H1 (cell line): ENCODE results near the gene CMPK2. TPM values are rescaled to one million over a fixed set of nuclear protein-coding genes. Genes with fewer than 3 reads are reported as not detected.

Experiments
- CTCF ChIA-PET: fragments of 300-600 bp; sonication (Branson Sonifier 250); formaldehyde crosslinking; loops from one replicate; lab custom pipeline; 2021; ENCODE audit not compliant: partially characterized antibody; lab: Charles Lee
- POLR2A ChIA-PET: fragments of 300-600 bp; sonication (Branson Sonifier 250); formaldehyde crosslinking; loops from one replicate; lab custom pipeline; 2021; ENCODE audit warnings: inconsistent platforms; ENCODE audit not compliant: partially characterized antibody; lab: Charles Lee
- DNase-seq, 2 experiments: peaks; one replicate each; pipeline versions ENCODE4 v3.0.0 to v3.0.0-alpha.2; 2010 to 2022; ENCODE audit warnings: low spot score in 2 of 2, low read depth in 1 of 2, mixed read lengths in 1 of 2
- FAIRE-seq: peaks from 2 replicates; lab custom pipeline; 2011; peaks lifted over from hg19 to GRCh38; lab: Jason Lieb, UNC
- H2AFZ ChIP-seq: 2 replicates; pipeline ENCODE4 v1.8.1; 2012; ENCODE audit warnings: low read length, inconsistent platforms
- H2AK5ac ChIP-seq: 2 replicates; pipeline ENCODE4 v1.6.1; 2013; ENCODE audit warnings: low read depth, low read length
- H2BK120ac ChIP-seq: replicated peaks from 2 replicates; pipeline ENCODE3; 2013; ENCODE audit warnings: low read depth, low read length, inconsistent platforms
- H2BK12ac ChIP-seq: 2 replicates; pipeline ENCODE4 v1.6.1; 2013; ENCODE audit warnings: low read depth, low read length
- H2BK15ac ChIP-seq: 2 replicates; pipeline ENCODE4 v1.6.1; 2013; ENCODE audit warnings: low read length
- H2BK20ac ChIP-seq: 2 replicates; pipeline ENCODE4 v1.6.1; 2013; ENCODE audit warnings: low read length
- H2BK5ac ChIP-seq: 2 replicates; pipeline ENCODE4 v1.6.1; 2013; ENCODE audit warnings: low read depth, low read length
- H3K14ac ChIP-seq: 2 replicates; pipeline ENCODE4 v1.6.1; 2013; ENCODE audit warnings: inconsistent platforms; ENCODE audit not compliant: insufficient read length
- H3K18ac ChIP-seq: 2 replicates; pipeline ENCODE4 v1.6.1; 2013; ENCODE audit warnings: low read length; ENCODE audit errors: extremely low read depth
- H3K23ac ChIP-seq: 2 replicates; pipeline ENCODE4 v1.6.1; 2013; ENCODE audit warnings: inconsistent platforms; ENCODE audit not compliant: insufficient read length
- H3K23me2 ChIP-seq: 2 replicates; pipeline ENCODE4 v1.6.1; 2013; ENCODE audit warnings: low read depth, low read length
- H3K27ac ChIP-seq: 2 replicates; pipeline ENCODE4 v1.6.1; 2011; ENCODE audit warnings: low read depth, low read length, inconsistent platforms
- H3K27me3 ChIP-seq, 4 experiments: replicated peaks in 1 of 4; 1 replicate in 1 of 4; 2 replicates in 3 of 4; pipeline versions ENCODE4 v1.6.1 to v1.8.1; 2011 to 2013; ENCODE audit warnings: low read length in 3 of 4, mild to moderate bottlenecking in 3 of 4, inconsistent platforms in 2 of 4, mixed read lengths in 2 of 4, moderate library complexity in 1 of 4; ENCODE audit not compliant: control insufficient read depth in 3 of 4, insufficient read depth in 3 of 4; ENCODE audit errors: extremely low read depth in 1 of 4
- H3K36me3 ChIP-seq, 4 experiments: 2 replicates each; pipeline versions ENCODE4 v1.6.1 to v1.8.1; 2011 to 2013; ENCODE audit warnings: mild to moderate bottlenecking in 4 of 4, low read length in 3 of 4, moderate library complexity in 2 of 4, control low read depth in 1 of 4, inconsistent platforms in 1 of 4; ENCODE audit not compliant: insufficient read depth in 4 of 4, control insufficient read depth in 2 of 4
- H3K4ac ChIP-seq: replicated peaks from 2 replicates; pipeline ENCODE3; 2013; ENCODE audit warnings: low read length, low read depth, mixed read lengths, inconsistent platforms; ENCODE audit not compliant: insufficient read length
- H3K4me1 ChIP-seq, 4 experiments: replicated peaks in 1 of 4; 1 replicate in 1 of 4; 2 replicates in 3 of 4; pipeline versions ENCODE4 v1.6.1 to v1.8.1; 2011 to 2013; ENCODE audit warnings: low read length in 3 of 4, inconsistent platforms in 2 of 4, mixed read lengths in 1 of 4; ENCODE audit not compliant: insufficient read depth in 4 of 4, control insufficient read depth in 3 of 4
- H3K4me2 ChIP-seq, 2 experiments: 2 replicates each; pipeline versions ENCODE4 v1.6.1 to v1.8.1; 2011 to 2013; ENCODE audit warnings: low read depth in 2 of 2, low read length in 2 of 2, control low read depth in 1 of 2, inconsistent platforms in 1 of 2, mild to moderate bottlenecking in 1 of 2; ENCODE audit not compliant: insufficient read depth in 1 of 2
- H3K4me3 ChIP-seq, 4 experiments: fragments of 200-600, 300-600 bp in 1 of 4; sonication (generic), shearing (Covaris generic), sonication (Bioruptor Twin) in 1 of 4; 2 replicates each; pipeline versions ENCODE4 v1.5.1 to v1.8.1; 2011 to 2016; ENCODE audit warnings: low read length in 4 of 4, low read depth in 3 of 4, control low read depth in 2 of 4, inconsistent platforms in 2 of 4, mild to moderate bottlenecking in 2 of 4, mixed read lengths in 1 of 4, moderate library complexity in 1 of 4; ENCODE audit not compliant: insufficient read depth in 2 of 4; ENCODE audit errors: extremely low read depth in 1 of 4
- H3K56ac ChIP-seq: replicated peaks from 2 replicates; pipeline ENCODE3; 2013; ENCODE audit warnings: low read depth, mild to moderate bottlenecking, mixed read lengths, low read length, inconsistent platforms; ENCODE audit not compliant: insufficient read length
- H3K79me1 ChIP-seq: 2 replicates; pipeline ENCODE4 v1.6.1; 2013; ENCODE audit warnings: low read depth, low read length, control low read depth
- H3K79me2 ChIP-seq, 2 experiments: 2 replicates each; pipeline versions ENCODE4 v1.6.1 to v1.8.1; 2012 to 2013; ENCODE audit warnings: low read length in 2 of 2, mild to moderate bottlenecking in 2 of 2, inconsistent platforms in 1 of 2; ENCODE audit not compliant: insufficient read depth in 2 of 2, control insufficient read depth in 1 of 2
- H3K9ac ChIP-seq, 4 experiments: replicated peaks in 1 of 4; 1 replicate in 1 of 4; 2 replicates in 3 of 4; pipeline versions ENCODE4 v1.6.1 to v1.8.1; 2011 to 2013; ENCODE audit warnings: low read depth in 3 of 4, low read length in 3 of 4, control low read depth in 2 of 4, mild to moderate bottlenecking in 2 of 4, moderate library complexity in 2 of 4, inconsistent platforms in 1 of 4; ENCODE audit errors: extremely low read depth in 1 of 4
- H3K9me3 ChIP-seq, 2 experiments: 2 replicates each; pipeline versions ENCODE4 v1.6.1 to v1.8.1; 2012 to 2013; ENCODE audit warnings: mild to moderate bottlenecking in 2 of 2, moderate library complexity in 2 of 2, control low read depth in 1 of 2, inconsistent platforms in 1 of 2, low read depth in 1 of 2, low read length in 1 of 2, mixed read lengths in 1 of 2; ENCODE audit not compliant: insufficient read depth in 2 of 2
- H4K20me1 ChIP-seq, 2 experiments: replicated peaks in 1 of 2; 2 replicates each; pipeline versions ENCODE3 to v1.8.1; 2011 to 2013; ENCODE audit warnings: inconsistent platforms in 2 of 2, low read length in 2 of 2, mild to moderate bottlenecking in 1 of 2; ENCODE audit not compliant: insufficient read depth in 2 of 2, control insufficient read depth in 1 of 2
- H4K5ac ChIP-seq: 2 replicates; pipeline ENCODE4 v1.6.1; 2013; ENCODE audit warnings: low read length, low read depth, mixed read lengths, inconsistent platforms; ENCODE audit not compliant: insufficient read length
- H4K8ac ChIP-seq: 2 replicates; pipeline ENCODE4 v1.8.0; 2013; ENCODE audit warnings: mild to moderate bottlenecking, moderate library complexity, low read length, inconsistent platforms; ENCODE audit not compliant: insufficient read depth; ENCODE audit errors: extremely low read depth
- H4K91ac ChIP-seq: replicated peaks from 2 replicates; pipeline ENCODE3; 2013; ENCODE audit warnings: low read length, mixed read lengths, inconsistent platforms; ENCODE audit not compliant: insufficient read length
- EGR1 ChIP-seq: IDR thresholded peaks from 2 replicates; pipeline ENCODE4 v1.6.1; 2011; ENCODE audit warnings: low read depth, low read length, borderline replicate concordance
- JUND ChIP-seq: IDR thresholded peaks from 2 replicates; pipeline ENCODE4 v1.6.1; 2011; ENCODE audit warnings: mild to moderate bottlenecking, improper control_type of control experiment, low read length
- POU5F1 ChIP-seq: IDR thresholded peaks from 2 replicates; pipeline ENCODE4 v1.6.1; 2011; ENCODE audit warnings: low read depth, mild to moderate bottlenecking, low read length, moderate library complexity
- TBP ChIP-seq: IDR thresholded peaks from 2 replicates; pipeline ENCODE4 v1.6.1; 2011; ENCODE audit warnings: low read depth, low read length, improper control_type of control experiment
- WGBS, 2 experiments: shearing (Covaris generic) in 1 of 2; methylation state at CpG; one replicate each; pipeline versions ENCODE4 v1.1.6 to v1.1.7; 2013 to 2015; ENCODE audit warnings: low lambda C conversion rate in 2 of 2, mixed read lengths in 2 of 2, inconsistent platforms in 1 of 2, low coverage in 1 of 2, missing lambda C conversion rate in 1 of 2; ENCODE audit not compliant: insufficient replicate concordance in 2 of 2, insufficient coverage in 1 of 2, insufficient read length in 1 of 2; ENCODE audit errors: extremely low coverage in 1 of 2, missing lambda C conversion rate in 1 of 2; 5-methylcytosine and 5-hydroxymethylcytosine counted together
- polyA plus RNA-seq, 7 experiments: library from polyadenylated mRNA; depleted of rRNA in 3 of 7; stranded (reverse) in 5 of 7; unstranded in 2 of 7; fragments of >200 nt in 5 of 7; fragments of 200-250 nt in 2 of 7; gene quantifications; 1 replicate in 5 of 7; 2 replicates in 1 of 7; 4 replicates in 1 of 7; pipeline versions ENCODE4 v1.2.1 to v1.2.3, GENCODE V29; 2011 to 2013; ENCODE audit warnings: missing spikeins in 2 of 7, mixed read lengths in 2 of 7
- total RNA-seq: library from RNA; stranded (reverse); fragmentation: NEBNext Ultra II Directional; extraction: Animal tissue kit (Norgen Biotek cat#: 25700); gene quantifications from 2 replicates; pipeline ENCODE4 v1.2.1, GENCODE V29; 2021

The CMPK2 gene
- total and polyA plus RNA-seq, 2 of the 8 experiments (the other 6 are each of a cell fraction or from before 2014, with no cell fraction given) = 0.28 to 0.53 TPM

DNA sequence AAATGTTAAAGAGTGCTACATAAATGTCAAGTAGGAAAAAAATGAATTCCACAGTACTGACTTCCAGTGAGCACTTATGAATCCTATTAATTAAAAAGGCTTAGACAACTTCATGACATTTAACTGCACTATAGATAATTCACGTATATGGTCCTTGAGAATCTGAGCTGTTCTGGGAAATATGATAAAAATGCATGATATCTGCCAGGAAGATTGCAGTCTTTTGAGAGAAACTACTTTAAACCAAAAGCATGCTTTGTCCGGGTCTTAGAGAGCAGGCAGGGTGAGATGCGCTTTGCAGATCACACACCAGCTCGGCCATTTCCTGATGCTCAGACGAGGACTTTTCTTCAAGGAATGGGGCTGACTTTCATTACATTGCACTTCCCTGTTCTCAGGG is 42.6 kb downstream of the CMPK2 start:
- WGBS, 2 experiments = 84% methylated on average over 5 of the region's 5 CpGs; no CpG with 5 or more reads in 1 of the 2 experiments

More for the DNA sequence above, 42.6 kb downstream of the CMPK2 start:
- Histone ChIP-seq H3K4me2 (peak overlapping the region in 1 of 2 experiments; percentile 17; a peak in 1 of 4 replicates), H3K79me2 (no peaks in the 10 kb centered on the region), H3K23ac (no peak overlapping the region), H2BK20ac (0 out of 2 replicates have a peak overlapping the region, but pooled peaks have one; percentile 23), H4K91ac (no peak overlapping the region)
- TF ChIP-seq POU5F1 (no peak), EGR1 (no peak), TBP (no peak), JUND (no peak)
- TF ChIP-seq, all 59 proteins: peak for 0
- H2BK5ac ChIP-seq = no peak overlapping the region
- H3K4ac ChIP-seq = peak overlapping the region; percentile 5
- CTCF ChIA-PET = interaction anchor here (0.7 to 1.4 kb wide), 2 partner anchors 31 to 511 kb away, joined by 3 to 4 read pairs; no protein-coding TSS in a partner anchor
- H3K79me1 ChIP-seq = no peaks in the 10 kb centered on the region
- H4K8ac ChIP-seq = no peak overlapping the region
- H4K20me1 ChIP-seq = no peaks in the 10 kb centered on the region
- H3K27ac ChIP-seq = no peak overlapping the region
- no peaks in the 10 kb centered on the region; a peak in 1 of 7 replicates for H3K27me3 ChIP-seq
- no peaks in the 10 kb centered on the region for H3K9me3 ChIP-seq
- no peak overlapping the region for H2AK5ac ChIP-seq
- H3K23me2 ChIP-seq = no peaks in the 10 kb centered on the region
- H3K4me3 ChIP-seq = no peak overlapping the region
- FAIRE-seq = no peak
- H3K56ac ChIP-seq = no peak overlapping the region
- H2BK12ac ChIP-seq = no peak overlapping the region
- H2BK15ac ChIP-seq = no peak overlapping the region
- peak overlapping the region; percentile 87 for H2AFZ ChIP-seq
- DNase-seq = no peak
- no peak overlapping the region for H2BK120ac ChIP-seq
- no peak overlapping the region; a peak in 1 of 7 replicates for H3K9ac ChIP-seq
- no peaks in the 10 kb centered on the region; a peak in 3 of 7 replicates for H3K4me1 ChIP-seq
- no peak overlapping the region for H4K5ac ChIP-seq
- no peak overlapping the region for H3K18ac ChIP-seq
- H3K36me3 ChIP-seq = no peaks in the 10 kb centered on the region
- POLR2A ChIA-PET = no interaction called here
- no peak overlapping the region for H3K14ac ChIP-seq
